Muscle layer of colon (tissue), 2 donors: Measurements from ENCODE around the gene PRC1.
A peak's percentile ranks its signal among the peaks of the same experiment; 100 is the strongest.
"Not testable (repeated sequence)": the region's sequence is repeated elsewhere in the genome, so short reads cannot be mapped to it uniquely, and the experiment has no call there.

Experiments
- H3K27ac ChIP-seq: one replicate; pipeline ENCODE4 v1.7.0; 2013; ENCODE audit warnings: low read depth, mild to moderate bottlenecking, low read length, moderate library complexity
- H3K27me3 ChIP-seq, 2 donors: one replicate each; pipeline ENCODE4 v1.7.0; 2013; ENCODE audit warnings: low read length in 2 of 2, mild to moderate bottlenecking in 2 of 2; ENCODE audit not compliant: insufficient read depth in 2 of 2, control insufficient read depth in 1 of 2
- H3K36me3 ChIP-seq: one replicate; pipeline ENCODE4 v1.7.0; 2013; ENCODE audit warnings: mild to moderate bottlenecking, low read length; ENCODE audit not compliant: insufficient read depth
- H3K4me1 ChIP-seq: one replicate; pipeline ENCODE4 v1.7.0; 2013; ENCODE audit warnings: mild to moderate bottlenecking, low read length; ENCODE audit not compliant: insufficient read depth
- H3K4me3 ChIP-seq, 2 donors: one replicate each; pipeline ENCODE4 v1.7.0; 2013; ENCODE audit warnings: low read length in 2 of 2, low read depth in 1 of 2, mild to moderate bottlenecking in 1 of 2, moderate library complexity in 1 of 2
- H3K9ac ChIP-seq: one replicate; pipeline ENCODE4 v1.7.0; 2013; ENCODE audit warnings: low read length
- H3K9me3 ChIP-seq: one replicate; pipeline ENCODE4 v1.7.0; 2013; ENCODE audit warnings: mild to moderate bottlenecking, low read length
- donor health status: abdominal sarcoma.
- donor health status: Adenocarcinoma of cecum.

PRC1 gene

GRCh38 chr15:91021516-91022074 is 27.3 kb upstream of the PRC1 start:
- Histone ChIP-seq H3K9ac (peak overlapping the region; percentile 58), H3K27me3 (no peaks in the 10 kb centered on the region), H3K9me3 (no peaks in the 10 kb centered on the region), H3K36me3 (peaks cover 8% of the 10 kb centered on the region), H3K4me1 (peaks cover 8% of the 10 kb centered on the region), H3K27ac (peak overlapping the region; percentile 80), H3K4me3 (peak overlapping the region; percentile 95 to 97)

GRCh38 chr15:91018158-91018557 is 23.8 kb upstream of the PRC1 start:
- Histone ChIP-seq H3K36me3 (peaks cover 15% of the 10 kb centered on the region), H3K9ac (no peak overlapping the region), H3K27ac (no peak overlapping the region)

GRCh38 chr15:91017716-91018115 is 23.4 kb upstream of the PRC1 start:
- Histone ChIP-seq H3K27ac (no peak overlapping the region), H3K9ac (no peak overlapping the region), H3K27me3 (no peaks in the 10 kb centered on the region), H3K36me3 (peaks cover 20% of the 10 kb centered on the region), H3K9me3 (no peaks in the 10 kb centered on the region), H3K4me3 (no peak overlapping the region), H3K4me1 (peaks cover 8% of the 10 kb centered on the region)

More at GRCh38 chr15:91018158-91018557, 23.8 kb upstream of the PRC1 start:
- Histone ChIP-seq H3K4me1 (peaks cover 8% of the 10 kb centered on the region), H3K27me3 (no peaks in the 10 kb centered on the region), H3K9me3 (no peaks in the 10 kb centered on the region), H3K4me3 (no peak overlapping the region)

DNA sequence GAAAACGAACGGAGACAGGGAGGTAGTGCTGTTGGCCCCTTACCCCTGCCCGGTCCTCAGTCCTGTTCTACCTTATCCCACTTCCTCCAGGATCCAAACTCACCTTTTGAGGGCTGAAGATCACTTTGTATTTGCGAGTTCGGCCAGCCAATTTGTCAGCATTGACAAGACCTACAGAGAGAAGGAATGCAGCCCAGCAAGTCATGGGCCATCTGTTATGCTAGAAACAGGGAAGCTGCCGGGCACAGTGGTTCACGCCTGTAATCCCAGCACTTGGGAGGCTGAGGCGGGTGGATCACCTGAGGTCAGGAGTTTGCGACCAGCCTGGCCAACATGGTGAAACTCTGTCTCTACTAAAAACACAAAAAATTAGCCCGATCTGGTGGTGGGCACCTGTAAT is 19.4 kb upstream of the PRC1 start:
- H3K9ac ChIP-seq, H3K27me3 ChIP-seq, H3K4me3 ChIP-seq, H3K9me3 ChIP-seq, H3K4me1 ChIP-seq, H3K27ac ChIP-seq: not testable (repeated sequence)
- H3K36me3 ChIP-seq = peaks cover 47% of the 10 kb centered on the region

DNA sequence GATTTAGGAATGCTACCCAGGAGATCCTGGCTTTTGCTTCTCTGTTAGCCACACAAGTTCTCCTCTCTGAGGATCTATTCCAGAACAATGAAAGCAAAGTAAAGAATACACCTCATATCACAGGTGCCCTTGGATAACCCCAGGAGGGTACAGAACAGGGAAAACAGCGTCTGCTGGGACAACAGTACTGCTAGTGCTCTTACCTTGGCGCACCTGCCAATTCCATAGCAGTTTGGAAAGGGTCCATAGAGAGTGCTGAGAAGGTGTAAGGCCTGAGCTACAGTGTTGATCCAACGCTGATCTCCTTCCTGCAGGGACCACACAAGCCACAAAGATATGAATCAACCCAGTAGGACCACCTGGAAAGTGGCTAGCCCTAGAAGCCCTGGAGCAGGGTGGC is 12.9 kb upstream of the PRC1 start:
- H3K9ac ChIP-seq = no peak overlapping the region
- H3K27me3 ChIP-seq = no peaks in the 10 kb centered on the region
- H3K4me1 ChIP-seq = no peaks in the 10 kb centered on the region
- no peaks in the 10 kb centered on the region for H3K9me3 ChIP-seq
- no peak overlapping the region for H3K4me3 ChIP-seq
- H3K27ac ChIP-seq = no peak overlapping the region
- peaks cover 74% of the 10 kb centered on the region for H3K36me3 ChIP-seq

DNA sequence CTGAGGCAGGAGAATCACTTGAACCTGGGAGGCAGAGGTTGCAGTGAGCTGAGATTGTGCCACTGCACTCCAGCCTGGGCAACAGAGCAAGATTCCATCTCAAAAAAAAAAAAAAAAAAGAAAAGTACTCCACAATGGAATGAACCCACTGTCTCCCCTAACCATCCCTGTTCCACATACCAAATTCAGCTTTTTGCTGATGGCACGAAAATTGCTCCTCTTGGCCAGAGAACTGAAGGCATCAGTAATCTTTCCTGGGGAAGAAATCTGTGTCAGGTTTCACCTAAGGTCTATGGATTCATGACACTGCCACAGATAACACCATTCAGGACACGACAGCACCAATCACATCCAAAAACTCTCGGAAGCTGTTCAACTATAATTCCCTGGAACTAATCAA is 6.9 kb upstream of the PRC1 start:
- no peaks in the 10 kb centered on the region for H3K27me3 ChIP-seq
- no peaks in the 10 kb centered on the region for H3K4me1 ChIP-seq
- no peak overlapping the region for H3K9ac ChIP-seq
- peaks cover 68% of the 10 kb centered on the region for H3K36me3 ChIP-seq
- no peaks in the 10 kb centered on the region for H3K9me3 ChIP-seq
- no peak overlapping the region for H3K27ac ChIP-seq
- H3K4me3 ChIP-seq = no peak overlapping the region

GRCh38 chr15:90998737-90999136 is 4.4 kb upstream of the PRC1 start:
- peaks cover 6% of the 10 kb centered on the region for H3K4me1 ChIP-seq
- no peak overlapping the region for H3K9ac ChIP-seq
- no peak overlapping the region for H3K4me3 ChIP-seq
- H3K27me3 ChIP-seq = no peaks in the 10 kb centered on the region
- no peak overlapping the region for H3K27ac ChIP-seq
- H3K9me3 ChIP-seq = no peaks in the 10 kb centered on the region
- H3K36me3 ChIP-seq = peaks cover 50% of the 10 kb centered on the region

- no peaks in the 10 kb centered on the region for H3K9me3 ChIP-seq
- H3K9ac ChIP-seq = peak overlapping the region; percentile 44
- peaks cover 13% of the 10 kb centered on the region for H3K4me1 ChIP-seq
- no peaks in the 10 kb centered on the region for H3K27me3 ChIP-seq
- H3K36me3 ChIP-seq = peaks cover 18% of the 10 kb centered on the region
- H3K4me3 ChIP-seq = peak overlapping the region; percentile 80 to 91
- H3K27ac ChIP-seq = peak overlapping the region; percentile 86
Measured at GRCh38 chr15:90994059-90994416, 297 bp downstream of the PRC1 start.

DNA sequence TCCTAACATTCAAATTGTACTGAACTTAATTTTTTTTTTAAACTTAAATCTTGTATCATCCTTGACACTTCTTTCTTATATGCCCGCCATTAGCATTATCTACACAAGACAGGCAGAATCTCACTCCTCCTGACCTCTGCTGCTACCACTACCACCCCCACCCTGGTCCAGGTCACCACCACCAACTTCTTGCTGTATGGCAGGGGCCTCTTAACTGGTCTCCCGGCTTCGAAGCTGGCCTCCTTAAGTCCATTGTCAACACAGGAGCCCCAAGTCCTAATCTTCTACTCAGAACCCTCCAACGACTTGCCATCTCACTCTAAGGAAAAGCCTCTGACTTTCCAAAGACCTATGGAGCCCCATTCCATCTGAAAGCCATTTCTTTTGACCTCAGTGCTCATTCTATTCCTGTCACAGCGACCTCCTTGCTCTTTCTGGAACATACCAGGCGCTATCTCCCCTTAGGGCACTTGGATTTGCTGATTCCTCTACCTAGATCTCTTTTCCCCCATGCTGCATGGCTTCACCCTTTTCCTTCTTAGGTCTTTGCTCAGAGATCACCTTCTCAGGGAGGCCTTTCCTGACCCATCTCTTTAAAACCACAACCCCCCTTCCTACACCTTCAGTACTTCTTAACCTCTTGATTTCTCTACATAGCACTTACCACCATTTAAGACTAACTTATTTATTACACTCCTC is 2.6 kb downstream of the PRC1 start:
- H3K4me3 ChIP-seq = no peak overlapping the region
- H3K9me3 ChIP-seq = no peaks in the 10 kb centered on the region
- H3K36me3 ChIP-seq = no peaks in the 10 kb centered on the region
- H3K27ac ChIP-seq = no peak overlapping the region
- H3K27me3 ChIP-seq = no peaks in the 10 kb centered on the region
- H3K9ac ChIP-seq = no peak overlapping the region
- H3K4me1 ChIP-seq = peaks cover 13% of the 10 kb centered on the region

DNA sequence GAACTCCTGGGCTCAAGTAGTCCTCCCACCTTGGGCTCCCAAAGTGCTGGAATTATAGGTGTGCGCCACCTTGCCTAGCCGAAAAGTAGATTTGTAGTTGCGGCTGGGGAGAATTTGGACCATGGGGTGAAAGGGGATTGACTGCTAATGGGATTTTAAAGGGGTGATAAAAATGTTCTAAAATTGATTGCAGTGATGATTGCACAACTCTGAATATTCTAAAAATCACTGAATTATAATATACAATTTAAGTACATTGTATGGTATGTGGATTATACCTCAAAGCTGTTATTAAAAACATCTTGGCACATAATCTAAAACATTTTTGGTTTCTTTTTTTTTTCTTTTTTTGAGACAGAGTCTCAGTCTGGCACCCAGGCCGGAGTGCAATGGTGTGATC is 3.9 kb downstream of the PRC1 start:
- peaks cover 13% of the 10 kb centered on the region for H3K4me1 ChIP-seq
- H3K9ac ChIP-seq = no peak overlapping the region
- H3K27ac ChIP-seq = no peak overlapping the region
- H3K27me3 ChIP-seq = no peaks in the 10 kb centered on the region
- H3K9me3 ChIP-seq = no peaks in the 10 kb centered on the region
- no peak overlapping the region for H3K4me3 ChIP-seq
- H3K36me3 ChIP-seq = no peaks in the 10 kb centered on the region

- no peaks in the 10 kb centered on the region for H3K9me3 ChIP-seq
- no peak overlapping the region for H3K4me3 ChIP-seq
- no peak overlapping the region for H3K9ac ChIP-seq
- no peaks in the 10 kb centered on the region for H3K27me3 ChIP-seq
- H3K27ac ChIP-seq = no peak overlapping the region
- H3K4me1 ChIP-seq = peaks cover 7% of the 10 kb centered on the region
- no peaks in the 10 kb centered on the region for H3K36me3 ChIP-seq
Measured at GRCh38 chr15:90989040-90989768, 5.1 kb downstream of the PRC1 start.
